Peyer's patch (tissue), 4 donors: ENCODE measurements around the gene USP27X.
A peak's percentile ranks its signal among the peaks of the same experiment; 100 is the strongest.

Experiments
- CTCF ChIP-seq, 6 experiments: fragments of 450-650 bp in 4 of 6; fragments of 200-600 bp in 2 of 6; sonication (generic) in 1 of 6; IDR thresholded peaks; one replicate each; pipeline ENCODE4 v1.5.1; 2017 to 2019; ENCODE audit warnings: antibody characterized with exemption in 6 of 6, mild to moderate bottlenecking in 3 of 6, moderate library complexity in 1 of 6
- POLR2A ChIP-seq, 2 donors: fragments of 450-650 bp; IDR thresholded peaks; one replicate each; pipeline ENCODE4 v1.5.1; 2017; ENCODE audit warnings: antibody characterized with exemption in 2 of 2, mild to moderate bottlenecking in 2 of 2, moderate library complexity in 2 of 2

GRCh38 chrX:49840679-49841078 lies 38.6 kb upstream of the USP27X start:
- TF ChIP-seq POLR2A (IDR thresholded peaks at IDR 0.05) (no peak), CTCF (IDR thresholded peaks at IDR 0.05) (peak in 2 of 6 experiments; percentile 10 to 16)
